GM23338 (cell line): ENCODE results near the gene SMIM41. TPM values are rescaled to one million over a fixed set of nuclear protein-coding genes. Genes with fewer than 3 reads are reported as not detected.

Experiments
- ATAC-seq: fragments of 200-7000 bp; cut with Tn5 transposase; 3 replicates; pipeline ENCODE4 v1.9.1; 2020
- DNase-seq: peaks from one replicate; pipeline ENCODE4 v3.0.0-alpha.2; 2015; ENCODE audit warnings: low spot score
- H2AFZ ChIP-seq: fragments of 200-600 bp; sonication (generic); 2 replicates; pipeline ENCODE4 v1.8.0; 2016; ENCODE audit warnings: antibody characterized with exemption, mild to moderate bottlenecking, moderate library complexity
- H3F3A ChIP-seq: fragments of 200-600 bp; sonication (generic); replicated peaks from 2 replicates; pipeline ENCODE4 v1.8.0; 2017; ENCODE audit warnings: antibody characterized with exemption, mixed run types, low read depth
- H3K27ac ChIP-seq: fragments of 200-600 bp; sonication (generic); 2 replicates; pipeline ENCODE4 v1.6.1; 2016; ENCODE audit warnings: low read depth
- H3K27me3 ChIP-seq: fragments of 200-600 bp; sonication (generic); 2 replicates; pipeline ENCODE4 v1.8.0; 2016; ENCODE audit warnings: mild to moderate bottlenecking, mixed run types, moderate library complexity; ENCODE audit not compliant: insufficient read depth
- H3K36me3 ChIP-seq: fragments of 200-600 bp; sonication (generic); 2 replicates; pipeline ENCODE4 v1.8.0; 2016; ENCODE audit warnings: mild to moderate bottlenecking; ENCODE audit not compliant: insufficient read depth
- H3K4me1 ChIP-seq: fragments of 200-600 bp; sonication (generic); 2 replicates; pipeline ENCODE4 v1.8.0; 2016; ENCODE audit warnings: mild to moderate bottlenecking, moderate library complexity; ENCODE audit not compliant: insufficient read depth
- H3K4me2 ChIP-seq: fragments of 200-600 bp; sonication (generic); 2 replicates; pipeline ENCODE4 v1.7.1; 2017; ENCODE audit warnings: mixed run types
- H3K4me3 ChIP-seq: fragments of 200-600 bp; sonication (generic); 2 replicates; pipeline ENCODE4 v1.6.1; 2016; ENCODE audit warnings: mixed run types
- H3K79me2 ChIP-seq: fragments of 200-600 bp; sonication (generic); replicated peaks from 2 replicates; pipeline ENCODE4 v1.8.0; 2017; ENCODE audit warnings: mild to moderate bottlenecking; ENCODE audit not compliant: insufficient read depth
- H3K9me2 ChIP-seq: fragments of 200-600 bp; sonication (generic); 2 replicates; pipeline ENCODE4 v1.8.0; 2017; ENCODE audit not compliant: insufficient read depth
- H4K20me1 ChIP-seq: fragments of 200-600 bp; sonication (generic); replicated peaks from 2 replicates; pipeline ENCODE4 v1.8.0; 2017; ENCODE audit warnings: mild to moderate bottlenecking; ENCODE audit not compliant: insufficient read depth
- H3K27ac Mint-ChIP-seq: 2 replicates; pipeline ENCODE4 v1.8.0; 2020; ENCODE audit warnings: inconsistent platforms, mild to moderate bottlenecking, moderate library complexity, mixed read lengths
- H3K27me3 Mint-ChIP-seq: 3 replicates; pipeline ENCODE4 v1.8.0; 2022; ENCODE audit warnings: low read depth, mild to moderate bottlenecking, moderate library complexity, mixed read lengths, inconsistent platforms; ENCODE audit not compliant: insufficient read depth, poor library complexity
- H3K36me3 Mint-ChIP-seq: 3 replicates; pipeline ENCODE4 v1.8.0; 2021; ENCODE audit warnings: low read depth, mild to moderate bottlenecking, inconsistent platforms, moderate library complexity, mixed read lengths
- H3K4me1 Mint-ChIP-seq: 3 replicates; pipeline ENCODE4 v1.8.0; 2020; ENCODE audit warnings: mild to moderate bottlenecking, inconsistent platforms, mixed read lengths
- H3K4me3 Mint-ChIP-seq: 3 replicates; pipeline ENCODE4 v1.8.0; 2021; ENCODE audit warnings: moderate library complexity, mild to moderate bottlenecking, inconsistent platforms, mixed read lengths
- H3K9me3 Mint-ChIP-seq: 3 replicates; pipeline ENCODE4 v1.8.0; 2020; ENCODE audit warnings: moderate library complexity, mild to moderate bottlenecking, inconsistent platforms, mixed read lengths
- CREB1 ChIP-seq: fragments of 250-450 bp; sonication (Bioruptor Pico); IDR thresholded peaks from 2 replicates; pipeline ENCODE4 v1.5.0; 2020; ENCODE audit warnings: low read depth, mild to moderate bottlenecking, moderate library complexity
- EZH2phosphoT487 ChIP-seq: fragments of 200-600 bp; sonication (generic); IDR thresholded peaks from one replicate; pipeline ENCODE4 v1.8.1; 2018; ENCODE audit warnings: antibody characterized with exemption; ENCODE audit not compliant: unreplicated experiment
- POLR2AphosphoS5 ChIP-seq: IDR thresholded peaks from 2 replicates; pipeline ENCODE4 v1.6.1; 2016; ENCODE audit warnings: antibody characterized with exemption, low read depth
- REST ChIP-seq: IDR thresholded peaks from one replicate; pipeline ENCODE4 v1.6.1; 2018; ENCODE audit warnings: antibody characterized with exemption; ENCODE audit not compliant: unreplicated experiment
- ZNF114 ChIP-seq: fragments of 250-450 bp; sonication (Bioruptor Pico); IDR thresholded peaks from 2 replicates; pipeline ENCODE4 v1.5.0; 2020; ENCODE audit warnings: mild to moderate bottlenecking, moderate library complexity
- ZNF331 ChIP-seq: fragments of 250-450 bp; sonication (Bioruptor Pico); IDR thresholded peaks from 2 replicates; pipeline ENCODE4 v1.5.0; 2020; ENCODE audit warnings: low read depth, mild to moderate bottlenecking, moderate library complexity
- polyA plus RNA-seq: library from polyadenylated mRNA; unstranded; fragments of >200 nt; fragmentation: Nextera tagmentation; extraction: Ambion mirVana; gene quantifications from 2 replicates; pipeline ENCODE4 v1.2.1, GENCODE V29; 2016
- total RNA-seq: library from RNA; depleted of rRNA; stranded (reverse); fragments of >200 nt; shearing (Covaris generic); gene quantifications from 2 replicates; pipeline ENCODE4 v1.2.3, GENCODE V29; 2014
- TF ChIP-seq, protein P1 (sequence below), 2 experiments: fragments of 200-600 bp in 1 of 2; sonication (generic) in 1 of 2; conservative IDR thresholded peaks; 2 replicates each; pipeline versions ENCODE4 v1.5.1 to v1.6.1; 2016 to 2017; ENCODE audit warnings: antibody characterized with exemption in 2 of 2, low read depth in 2 of 2, mild to moderate bottlenecking in 2 of 2, moderate library complexity in 1 of 2

SMIM41 gene
- total and polyA plus RNA-seq, 2 experiments from 2014 or later = 0.66 TPM

DNA sequence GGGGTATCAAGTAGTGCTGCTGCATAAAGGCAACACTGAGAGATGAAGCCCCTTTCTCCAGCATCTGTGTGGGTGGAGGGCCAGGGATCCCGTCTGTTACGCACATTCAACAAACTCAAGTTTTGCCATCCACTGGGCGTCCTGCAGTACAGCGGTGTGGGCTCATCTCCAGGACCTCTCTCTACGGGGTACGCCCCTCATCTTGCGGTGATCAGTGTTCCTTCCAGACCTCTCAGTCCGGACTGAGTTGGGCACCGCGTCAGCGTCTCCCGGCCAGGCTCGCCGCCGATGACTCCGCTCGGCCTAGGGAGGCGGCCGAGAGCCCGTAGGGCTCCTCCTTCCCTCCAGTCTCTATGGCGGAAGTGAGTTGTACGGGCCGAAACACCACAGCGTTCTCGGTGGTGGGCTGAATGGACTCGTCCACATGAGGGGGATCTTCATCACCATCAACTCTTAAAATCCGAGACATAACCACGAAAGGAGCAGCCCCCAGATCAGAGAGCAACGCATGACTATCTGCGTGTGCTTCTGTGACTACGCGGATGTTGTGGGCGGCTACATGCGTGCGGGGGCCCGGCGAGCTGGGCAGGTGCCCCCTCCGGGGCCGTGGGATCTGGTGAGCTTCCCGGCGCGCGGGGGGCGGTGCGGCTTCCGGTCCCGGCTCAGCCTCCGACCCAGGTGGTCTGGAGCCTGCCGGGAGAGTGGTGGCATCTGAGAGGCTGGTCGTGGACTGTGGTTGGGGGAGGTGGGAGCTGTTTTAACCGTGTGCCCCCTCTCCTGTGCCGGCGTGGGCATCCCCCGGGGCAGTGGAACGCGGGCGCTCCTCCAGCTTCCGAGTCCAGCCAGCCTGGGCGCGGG is 9.9 kb upstream of the SMIM41 start, which contains the start of gene ATG101:
Gene ATG101, plus strand, starts transcription at position 652 of the 858 bp plus-strand sequence. CDS start 3,673 bp downstream, outside the sequence.
- H2AFZ ChIP-seq = peak within 1 kb of the TSS; percentile 97
- H3K27ac ChIP-seq = peak within 1 kb of the TSS; percentile 91
- H3F3A ChIP-seq = no peaks in the 10 kb centered on the region; the same call in 1 of the 2 replicates
- H3K4me3 ChIP-seq = peak within 1 kb of the TSS; percentile 99
- peaks cover 7% of the 10 kb centered on the region; the same call in 1 of the 2 replicates for H3K36me3 ChIP-seq
- DNase-seq (peak; percentile 97), ATAC-seq (peak; percentile 98)
- H3K4me1 ChIP-seq = peaks cover 4% of the 10 kb centered on the region
- no peaks in the 10 kb centered on the region for H3K9me3 Mint-ChIP-seq
- H3K36me3 Mint-ChIP-seq = peaks cover 20% of the 10 kb centered on the region
- peaks cover 44% of the 10 kb centered on the region for H3K79me2 ChIP-seq
- peak within 1 kb of the TSS; percentile 100 for H3K27ac Mint-ChIP-seq
- peaks cover 14% of the 10 kb centered on the region for H3K4me1 Mint-ChIP-seq
- peaks cover 14% of the 10 kb centered on the region for H3K27me3 Mint-ChIP-seq
- no peaks in the 10 kb centered on the region for H3K9me2 ChIP-seq
- no peaks in the 10 kb centered on the region for H3K27me3 ChIP-seq
- peaks cover 29% of the 10 kb centered on the region for H4K20me1 ChIP-seq
- peak within 1 kb of the TSS; percentile 89 for H3K4me3 Mint-ChIP-seq
- TF ChIP-seq ZNF114 (CRISPR knock-in tag) (no peak), REST (no peak), POLR2AphosphoS5 (peak; percentile 91), CREB1 (CRISPR knock-in tag) (peak; percentile 83)
- TF ChIP-seq, protein P1, sequence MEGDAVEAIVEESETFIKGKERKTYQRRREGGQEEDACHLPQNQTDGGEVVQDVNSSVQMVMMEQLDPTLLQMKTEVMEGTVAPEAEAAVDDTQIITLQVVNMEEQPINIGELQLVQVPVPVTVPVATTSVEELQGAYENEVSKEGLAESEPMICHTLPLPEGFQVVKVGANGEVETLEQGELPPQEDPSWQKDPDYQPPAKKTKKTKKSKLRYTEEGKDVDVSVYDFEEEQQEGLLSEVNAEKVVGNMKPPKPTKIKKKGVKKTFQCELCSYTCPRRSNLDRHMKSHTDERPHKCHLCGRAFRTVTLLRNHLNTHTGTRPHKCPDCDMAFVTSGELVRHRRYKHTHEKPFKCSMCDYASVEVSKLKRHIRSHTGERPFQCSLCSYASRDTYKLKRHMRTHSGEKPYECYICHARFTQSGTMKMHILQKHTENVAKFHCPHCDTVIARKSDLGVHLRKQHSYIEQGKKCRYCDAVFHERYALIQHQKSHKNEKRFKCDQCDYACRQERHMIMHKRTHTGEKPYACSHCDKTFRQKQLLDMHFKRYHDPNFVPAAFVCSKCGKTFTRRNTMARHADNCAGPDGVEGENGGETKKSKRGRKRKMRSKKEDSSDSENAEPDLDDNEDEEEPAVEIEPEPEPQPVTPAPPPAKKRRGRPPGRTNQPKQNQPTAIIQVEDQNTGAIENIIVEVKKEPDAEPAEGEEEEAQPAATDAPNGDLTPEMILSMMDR (conservative IDR thresholded peaks at IDR 0.05; ENCODE audit: low read depth in 2 of 2) = peak; percentile 70 to 80
- peak within 1 kb of the TSS; percentile 99 for H3K4me2 ChIP-seq

DNA sequence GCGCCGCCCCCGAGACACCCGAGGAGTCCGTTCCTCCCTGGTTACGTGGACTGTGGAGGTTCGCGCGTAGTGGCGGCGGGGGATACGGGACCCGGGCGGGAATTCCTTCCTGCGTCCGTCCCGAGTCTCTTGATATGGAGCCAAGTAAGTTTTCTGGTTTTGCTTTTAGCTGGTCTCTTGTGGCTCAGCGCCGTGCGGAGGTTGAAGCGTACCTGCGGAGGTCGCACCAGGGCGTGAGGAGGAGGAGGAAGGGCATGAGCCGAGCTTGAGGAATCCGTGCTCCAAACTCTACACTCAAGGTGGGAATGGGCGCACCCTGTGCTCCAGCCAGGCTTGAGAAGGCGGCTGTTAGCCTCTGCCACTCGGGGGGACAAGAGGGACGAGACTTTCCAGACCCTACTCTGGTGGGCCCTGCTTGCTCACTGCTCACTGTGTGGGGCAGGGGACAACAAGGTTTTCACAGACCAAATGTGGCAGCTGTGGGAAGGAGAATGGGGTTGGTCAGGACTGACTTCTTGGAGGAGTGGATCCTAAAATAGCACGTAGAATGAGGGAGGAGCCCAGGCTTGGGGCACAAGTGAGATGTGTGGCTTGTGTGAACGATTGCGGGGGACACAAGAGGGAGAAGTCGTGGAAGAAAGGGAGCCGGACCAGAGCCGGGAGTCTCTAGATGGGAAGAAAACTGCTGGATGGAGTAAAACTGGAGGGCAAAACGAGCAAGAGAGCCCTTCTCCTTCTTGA is 9.1 kb upstream of the SMIM41 start:
- Mint-ChIP-seq H3K9me3 (no peaks in the 10 kb centered on the region), H3K27me3 (peaks cover 11% of the 10 kb centered on the region), H3K4me1 (peaks cover 14% of the 10 kb centered on the region), H3K36me3 (peaks cover 25% of the 10 kb centered on the region), H3K27ac (peak overlapping the region; percentile 97), H3K4me3 (peak overlapping the region; percentile 89)
- Histone ChIP-seq H3K36me3 (peaks cover 11% of the 10 kb centered on the region; the same call in 1 of the 2 replicates), H3K79me2 (peaks cover 51% of the 10 kb centered on the region), H2AFZ (0 out of 2 replicates have a peak overlapping the region, but pooled peaks have one; percentile 63), H3K4me3 (peak overlapping the region; percentile 99), H3K4me1 (peaks cover 4% of the 10 kb centered on the region), H3F3A (no peaks in the 10 kb centered on the region; the same call in 1 of the 2 replicates), H3K4me2 (peak overlapping the region; percentile 99), H3K9me2 (no peaks in the 10 kb centered on the region), H3K27me3 (no peaks in the 10 kb centered on the region), H3K27ac (peak overlapping the region; percentile 91), H4K20me1 (peaks cover 31% of the 10 kb centered on the region)
- DNase-seq (peak; percentile 48), ATAC-seq (peak; percentile 15)
- TF ChIP-seq ZNF331 (CRISPR knock-in tag) (no peak), EZH2phosphoT487 (no peak)
